CD14-positive monocyte (primary cell): ENCODE results near the gene RAVER1. TPM values are rescaled to one million over a fixed set of nuclear protein-coding genes. Genes with fewer than 3 reads are reported as not detected.

Experiments used
- DNase-seq, 3 donors: peaks; one replicate each; pipeline ENCODE4 v3.0.0-alpha.2; 2011 to 2022
- H2AFZ ChIP-seq: 2 replicates; pipeline ENCODE4 v1.6.0; 2012; ENCODE audit warnings: mild to moderate bottlenecking, low read depth, low read length, inconsistent platforms; ENCODE audit not compliant: insufficient read depth, poor library complexity, severe bottlenecking
- H3K27ac ChIP-seq, 2 donors: 1 replicate in 1 of 2; 2 replicates in 1 of 2; pipeline ENCODE4 v1.5.1; 2012 to 2013; ENCODE audit warnings: low read length in 2 of 2, control low read depth in 1 of 2, inconsistent platforms in 1 of 2, low read depth in 1 of 2, mild to moderate bottlenecking in 1 of 2
- H3K27me3 ChIP-seq, 2 donors: one replicate each; pipeline versions ENCODE4 v1.6.0 to v1.6.1; 2011 to 2013; ENCODE audit warnings: low read length in 2 of 2; ENCODE audit not compliant: control insufficient read depth in 2 of 2, insufficient read depth in 2 of 2
- H3K36me3 ChIP-seq, 2 donors: replicated peaks in 1 of 2; 1 replicate in 1 of 2; 2 replicates in 1 of 2; pipeline versions ENCODE4 v1.5.1 to v1.6.1; 2012 to 2013; ENCODE audit warnings: low read length in 2 of 2, control low read depth in 1 of 2, inconsistent platforms in 1 of 2, mild to moderate bottlenecking in 1 of 2; ENCODE audit not compliant: insufficient read depth in 2 of 2, control insufficient read depth in 1 of 2
- H3K4me1 ChIP-seq, 2 donors: 1 replicate in 1 of 2; 2 replicates in 1 of 2; pipeline versions ENCODE4 v1.5.1 to v1.6.1; 2012 to 2013; ENCODE audit warnings: low read length in 2 of 2, control low read depth in 1 of 2, inconsistent platforms in 1 of 2, mild to moderate bottlenecking in 1 of 2, moderate library complexity in 1 of 2; ENCODE audit not compliant: insufficient read depth in 2 of 2, control insufficient read depth in 1 of 2
- H3K4me2 ChIP-seq: replicated peaks from 2 replicates; pipeline ENCODE3; 2012; ENCODE audit warnings: low read length, moderate library complexity, mild to moderate bottlenecking; ENCODE audit not compliant: poor library complexity, severe bottlenecking; ENCODE audit errors: extremely low read depth
- H3K4me3 ChIP-seq, 3 experiments: fragments of 200-600 bp in 1 of 3; sonication (generic) in 1 of 3; replicated peaks in 1 of 3; 1 replicate in 2 of 3; 2 replicates in 1 of 3; pipeline ENCODE4 v1.5.1; 2011 to 2013; ENCODE audit warnings: low read length in 3 of 3, mild to moderate bottlenecking in 3 of 3, control low read depth in 2 of 3, low read depth in 2 of 3, inconsistent platforms in 1 of 3, moderate library complexity in 1 of 3
- H3K79me2 ChIP-seq: 2 replicates; pipeline ENCODE4 v1.6.0; 2012; ENCODE audit warnings: mild to moderate bottlenecking, control low read depth, inconsistent platforms, low read length, moderate library complexity; ENCODE audit not compliant: insufficient read depth
- H3K9ac ChIP-seq: 2 replicates; pipeline ENCODE4 v1.6.0; 2017; ENCODE audit warnings: low read length, mild to moderate bottlenecking; ENCODE audit not compliant: insufficient read depth, poor library complexity, severe bottlenecking
- H3K9me3 ChIP-seq, 2 donors: replicated peaks in 1 of 2; 1 replicate in 1 of 2; 2 replicates in 1 of 2; pipeline versions ENCODE4 v1.5.1 to v1.6.1; 2012 to 2013; ENCODE audit warnings: low read length in 2 of 2, control low read depth in 1 of 2; ENCODE audit not compliant: control insufficient read depth in 1 of 2, insufficient read depth in 1 of 2
- H4K20me1 ChIP-seq: 2 replicates; pipeline ENCODE4 v1.6.0; 2012; ENCODE audit warnings: mild to moderate bottlenecking, low read length, control low read depth, moderate library complexity; ENCODE audit not compliant: insufficient read depth
- H3K27ac Mint-ChIP-seq, 7 donors: one replicate each; pipeline ENCODE4 v1.8.0; 2020; ENCODE audit warnings: mild to moderate bottlenecking in 7 of 7, mixed read lengths in 7 of 7, moderate library complexity in 6 of 7, inconsistent platforms in 2 of 7
- H3K27me3 Mint-ChIP-seq, 3 donors: one replicate each; pipeline ENCODE4 v1.8.0; 2021 to 2022; ENCODE audit warnings: low read depth in 3 of 3, mild to moderate bottlenecking in 3 of 3, mixed read lengths in 3 of 3, moderate library complexity in 3 of 3, inconsistent platforms in 1 of 3
- H3K36me3 Mint-ChIP-seq, 2 donors: one replicate each; pipeline ENCODE4 v1.8.0; 2020; ENCODE audit warnings: mixed read lengths in 2 of 2, inconsistent platforms in 1 of 2, mild to moderate bottlenecking in 1 of 2
- H3K4me1 Mint-ChIP-seq: one replicate; pipeline ENCODE4 v1.8.0; 2020; ENCODE audit warnings: mild to moderate bottlenecking, mixed read lengths
- H3K4me3 Mint-ChIP-seq, 2 donors: one replicate each; pipeline ENCODE4 v1.8.0; 2020; ENCODE audit warnings: mild to moderate bottlenecking in 2 of 2, mixed read lengths in 2 of 2, moderate library complexity in 1 of 2
- H3K9me3 Mint-ChIP-seq, 7 donors: one replicate each; pipeline ENCODE4 v1.8.0; 2020 to 2022; ENCODE audit warnings: mixed read lengths in 7 of 7, mild to moderate bottlenecking in 6 of 7, moderate library complexity in 6 of 7, inconsistent platforms in 2 of 7
- WGBS: methylation state at CpG from one replicate; pipeline ENCODE4 v1.1.5; 2013; ENCODE audit warnings: missing lambda C conversion rate; ENCODE audit not compliant: insufficient coverage; 5-methylcytosine and 5-hydroxymethylcytosine counted together
- intact Hi-C, 2 donors: fragments of 100-400 bp; cut with micrococcal nuclease; formaldehyde crosslinking; loops; one replicate each; pipeline versions ENCODE4 v1.15.0 to v1.15.1; 2023
- polyA plus RNA-seq, 3 donors: library from polyadenylated mRNA; depleted of rRNA in 1 of 3; unstranded in 2 of 3; stranded (reverse) in 1 of 3; fragments of 300-500 nt in 2 of 3; fragments of >200 nt in 1 of 3; fragmentation: Illumina TruSeq in 2 of 3; gene quantifications; 1 replicate in 2 of 3; 2 replicates in 1 of 3; pipeline ENCODE4 v1.2.3, GENCODE V29; 2012 to 2021
- TF ChIP-seq, protein P1 (sequence below): fragments of 200-600 bp; IDR thresholded peaks from one replicate; pipeline ENCODE4 v1.8.0; 2022; ENCODE audit warnings: antibody characterized with exemption, mild to moderate bottlenecking

RAVER1 gene
- polyA plus RNA-seq, 3 donors, result 6.0 to 20.7 (median 9.0) TPM

DNA sequence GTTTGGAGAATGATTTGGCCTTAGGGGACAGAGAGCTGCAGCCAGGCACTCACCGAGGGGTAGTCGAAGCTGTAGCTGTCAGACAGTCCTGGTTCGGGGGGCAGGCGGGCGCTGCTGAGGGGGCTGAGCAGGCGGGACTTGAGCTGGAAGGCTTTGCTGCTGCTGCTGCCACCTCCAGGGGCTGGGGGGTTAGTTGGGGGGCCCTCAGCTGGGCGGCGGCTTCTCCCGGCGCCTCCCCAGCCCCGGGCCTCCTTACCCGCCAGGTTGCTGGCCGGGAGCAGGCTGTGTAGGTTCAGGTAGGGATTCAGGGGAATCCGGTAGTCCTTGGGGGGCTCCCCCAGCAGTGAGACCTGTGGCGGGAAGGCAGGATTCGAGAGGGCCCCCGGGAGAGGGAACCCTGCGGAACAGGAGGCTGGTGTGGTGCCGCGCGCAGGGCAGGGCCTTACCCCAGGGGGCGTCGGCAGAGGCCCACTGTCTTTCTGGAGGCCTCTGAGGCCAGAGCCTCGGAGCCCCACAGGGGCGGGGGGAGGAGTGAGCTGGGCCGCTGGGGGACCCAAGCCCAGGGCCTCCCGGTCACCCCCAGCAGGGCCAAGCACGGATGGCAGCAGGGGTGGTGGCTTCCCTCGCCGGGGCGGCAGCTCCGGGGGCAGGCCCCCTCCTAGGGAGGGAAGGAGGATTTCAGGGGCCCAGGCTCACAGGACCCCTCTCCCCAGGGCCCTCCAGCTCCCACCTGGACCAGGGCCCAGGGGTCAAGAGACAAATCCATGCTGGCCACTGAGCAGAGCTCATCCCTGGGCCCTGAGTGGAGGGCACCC lies 12.5 kb downstream of the RAVER1 start:
- Histone ChIP-seq H4K20me1 (peaks cover 21% of the 10 kb centered on the region), H3K79me2 (no peaks in the 10 kb centered on the region), H3K9me3 (no peaks in the 10 kb centered on the region), H3K4me3 (no peak overlapping the region), H3K9ac (no peak overlapping the region), H3K36me3 (peaks cover 87 to 95% of the 10 kb centered on the region in 2 donors), H3K4me2 (no peak overlapping the region), H2AFZ (no peak overlapping the region), H3K27ac (no peak overlapping the region), H3K4me1 (peaks cover 3 to 5% of the 10 kb centered on the region in 2 donors), H3K27me3 (no peaks in the 10 kb centered on the region)
- WGBS, result 97% methylated on average over 21 of the region's 32 CpGs
- intact Hi-C loops, result no loop called here
- H3K4me3 Mint-ChIP-seq, result no peak overlapping the region
- TF ChIP-seq, protein P1, sequence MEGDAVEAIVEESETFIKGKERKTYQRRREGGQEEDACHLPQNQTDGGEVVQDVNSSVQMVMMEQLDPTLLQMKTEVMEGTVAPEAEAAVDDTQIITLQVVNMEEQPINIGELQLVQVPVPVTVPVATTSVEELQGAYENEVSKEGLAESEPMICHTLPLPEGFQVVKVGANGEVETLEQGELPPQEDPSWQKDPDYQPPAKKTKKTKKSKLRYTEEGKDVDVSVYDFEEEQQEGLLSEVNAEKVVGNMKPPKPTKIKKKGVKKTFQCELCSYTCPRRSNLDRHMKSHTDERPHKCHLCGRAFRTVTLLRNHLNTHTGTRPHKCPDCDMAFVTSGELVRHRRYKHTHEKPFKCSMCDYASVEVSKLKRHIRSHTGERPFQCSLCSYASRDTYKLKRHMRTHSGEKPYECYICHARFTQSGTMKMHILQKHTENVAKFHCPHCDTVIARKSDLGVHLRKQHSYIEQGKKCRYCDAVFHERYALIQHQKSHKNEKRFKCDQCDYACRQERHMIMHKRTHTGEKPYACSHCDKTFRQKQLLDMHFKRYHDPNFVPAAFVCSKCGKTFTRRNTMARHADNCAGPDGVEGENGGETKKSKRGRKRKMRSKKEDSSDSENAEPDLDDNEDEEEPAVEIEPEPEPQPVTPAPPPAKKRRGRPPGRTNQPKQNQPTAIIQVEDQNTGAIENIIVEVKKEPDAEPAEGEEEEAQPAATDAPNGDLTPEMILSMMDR, result no peak
- peak overlapping the region in 1 of 7 donors; percentile 7 for H3K27ac Mint-ChIP-seq
- no peaks in the 10 kb centered on the region for H3K9me3 Mint-ChIP-seq
- H3K27me3 Mint-ChIP-seq, result peaks cover 0 to 2% (median 0%) of the 10 kb centered on the region in 3 donors
- H3K36me3 Mint-ChIP-seq, result peaks cover 53 to 87% of the 10 kb centered on the region in 2 donors
- H3K4me1 Mint-ChIP-seq, result peaks cover 2% of the 10 kb centered on the region
- DNase-seq, result no peak

DNA sequence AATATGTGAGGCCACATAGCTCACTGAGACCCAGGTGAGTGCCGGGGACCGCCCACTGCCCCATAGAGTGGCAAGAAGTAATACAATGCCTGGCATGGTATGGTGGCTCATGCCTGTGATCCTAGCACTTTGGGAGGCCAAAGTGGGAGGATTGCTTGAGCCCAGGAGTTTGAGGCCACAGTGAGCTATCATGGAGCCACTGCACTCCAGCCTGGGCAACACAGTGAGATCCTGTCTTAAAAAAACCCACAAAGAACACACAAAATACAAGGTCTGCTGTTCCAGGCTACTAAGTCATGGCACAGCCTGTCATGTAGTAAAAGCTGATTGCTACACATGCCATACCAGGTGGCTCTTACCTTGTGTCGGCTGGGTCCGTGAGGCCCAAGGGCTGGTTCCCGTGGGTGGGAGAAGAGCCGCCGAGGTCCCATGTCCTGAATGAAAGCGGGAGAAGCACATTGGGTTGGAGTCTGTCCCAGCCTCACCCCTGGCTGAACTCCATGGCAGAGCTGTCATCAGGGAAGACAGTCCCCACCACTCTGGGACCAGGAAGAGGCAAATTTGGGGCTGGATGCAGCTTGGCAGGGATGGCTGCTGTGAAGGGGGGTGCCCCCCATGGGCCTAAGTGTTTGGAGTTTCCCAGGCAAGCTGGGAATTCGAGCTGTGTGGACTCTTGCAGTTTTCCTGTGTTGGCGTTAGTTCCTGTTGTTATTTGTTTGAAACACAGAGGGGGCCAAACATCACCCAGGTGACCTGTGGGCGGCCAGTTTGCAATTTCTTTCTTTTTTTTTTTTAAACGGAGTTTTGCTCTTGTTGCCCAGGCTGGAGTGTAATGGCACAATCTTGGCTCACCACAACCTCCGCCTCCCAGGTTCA lies 14.3 kb downstream of the RAVER1 start:
- intact Hi-C loops, result no loop called here
- H4K20me1 ChIP-seq, result peaks cover 21% of the 10 kb centered on the region
- no peak overlapping the region for H3K27ac ChIP-seq
- H3K4me1 ChIP-seq, result peaks cover 7 to 15% of the 10 kb centered on the region in 2 donors
- H3K4me2 ChIP-seq, result no peak overlapping the region
- H3K9me3 ChIP-seq, result no peaks in the 10 kb centered on the region
- H3K27ac Mint-ChIP-seq, result peak overlapping the region in 2 of 7 donors; percentile 35 to 41
- peaks cover 70 to 78% of the 10 kb centered on the region in 2 donors for H3K36me3 ChIP-seq
- H3K4me1 Mint-ChIP-seq, result peaks cover 11% of the 10 kb centered on the region
- peaks cover 2 to 5% (median 3%) of the 10 kb centered on the region in 3 donors for H3K27me3 Mint-ChIP-seq
- no peaks in the 10 kb centered on the region for H3K79me2 ChIP-seq
- no peak overlapping the region for H2AFZ ChIP-seq
- no peak for DNase-seq
- TF ChIP-seq, protein P1, result no peak
- peaks cover 0 to 1% (median 0%) of the 10 kb centered on the region in 7 donors for H3K9me3 Mint-ChIP-seq
- peaks cover 41 to 73% of the 10 kb centered on the region in 2 donors for H3K36me3 Mint-ChIP-seq
- H3K4me3 ChIP-seq, result no peak overlapping the region
- H3K27me3 ChIP-seq, result no peaks in the 10 kb centered on the region
- no peak overlapping the region for H3K4me3 Mint-ChIP-seq
- no peak overlapping the region for H3K9ac ChIP-seq
- WGBS, result 97% methylated on average over 10 of the region's 13 CpGs
